Sigmoid colon (tissue), 4 donors: ENCODE data around the gene LRRIQ1.

Source experiments
- EP300 ChIP-seq, 4 donors: sonication (generic); formaldehyde crosslinking; IDR thresholded peaks; one replicate each; pipeline ENCODE4 v1.6.1; 2017; ENCODE audit warnings: antibody characterized with exemption in 4 of 4
- POLR2A ChIP-seq, 2 donors: fragments of 450-650 bp; IDR thresholded peaks; one replicate each; pipeline ENCODE4 v1.6.1; 2016; ENCODE audit warnings: antibody characterized with exemption in 2 of 2, mild to moderate bottlenecking in 2 of 2, moderate library complexity in 2 of 2
- POLR2AphosphoS5 ChIP-seq, 4 donors: sonication (generic); formaldehyde crosslinking; IDR thresholded peaks; one replicate each; pipeline ENCODE4 v1.6.1; 2017; ENCODE audit warnings: antibody characterized with exemption in 4 of 4
- TF ChIP-seq, protein P1 (sequence below), 4 experiments: fragments of 450-650 bp in 3 of 4; fragments of 200-600 bp in 1 of 4; IDR thresholded peaks; one replicate each; pipeline ENCODE4 v1.5.1; 2016 to 2019; ENCODE audit warnings: antibody characterized with exemption in 4 of 4, mild to moderate bottlenecking in 3 of 4, moderate library complexity in 2 of 4

DNA sequence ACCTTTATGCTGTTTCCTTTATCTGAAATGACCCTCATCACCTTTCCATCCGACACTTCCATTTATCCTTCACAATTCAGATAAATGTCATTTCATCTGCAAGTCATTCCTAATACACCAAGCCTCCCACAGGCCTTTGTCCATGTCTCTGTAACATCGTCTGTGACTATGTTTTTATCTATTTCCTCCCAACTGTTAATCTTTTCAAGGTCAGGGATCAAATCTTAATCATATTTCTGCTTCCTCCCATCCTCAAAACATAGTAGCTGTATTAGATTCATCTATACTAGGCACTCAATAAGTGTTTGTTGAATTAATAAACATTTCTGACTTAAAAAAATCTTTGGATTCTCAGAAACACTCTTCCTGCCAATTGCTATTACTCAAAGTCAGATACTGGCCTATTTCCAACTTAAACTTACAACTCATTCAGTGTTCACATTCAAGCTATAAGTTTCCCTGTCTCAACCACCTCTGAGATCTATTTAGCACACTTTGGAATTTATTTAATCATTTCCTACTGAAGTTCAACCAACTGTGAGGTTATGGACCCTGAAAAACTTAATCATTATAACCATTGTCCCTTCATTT lies 143.6 kb downstream of the LRRIQ1 start:
- TF ChIP-seq POLR2AphosphoS5 (IDR thresholded peaks at IDR 0.05) (no peak), POLR2A (IDR thresholded peaks at IDR 0.05) (no peak), EP300 (IDR thresholded peaks at IDR 0.05) (no peak)
- TF ChIP-seq, protein P1, sequence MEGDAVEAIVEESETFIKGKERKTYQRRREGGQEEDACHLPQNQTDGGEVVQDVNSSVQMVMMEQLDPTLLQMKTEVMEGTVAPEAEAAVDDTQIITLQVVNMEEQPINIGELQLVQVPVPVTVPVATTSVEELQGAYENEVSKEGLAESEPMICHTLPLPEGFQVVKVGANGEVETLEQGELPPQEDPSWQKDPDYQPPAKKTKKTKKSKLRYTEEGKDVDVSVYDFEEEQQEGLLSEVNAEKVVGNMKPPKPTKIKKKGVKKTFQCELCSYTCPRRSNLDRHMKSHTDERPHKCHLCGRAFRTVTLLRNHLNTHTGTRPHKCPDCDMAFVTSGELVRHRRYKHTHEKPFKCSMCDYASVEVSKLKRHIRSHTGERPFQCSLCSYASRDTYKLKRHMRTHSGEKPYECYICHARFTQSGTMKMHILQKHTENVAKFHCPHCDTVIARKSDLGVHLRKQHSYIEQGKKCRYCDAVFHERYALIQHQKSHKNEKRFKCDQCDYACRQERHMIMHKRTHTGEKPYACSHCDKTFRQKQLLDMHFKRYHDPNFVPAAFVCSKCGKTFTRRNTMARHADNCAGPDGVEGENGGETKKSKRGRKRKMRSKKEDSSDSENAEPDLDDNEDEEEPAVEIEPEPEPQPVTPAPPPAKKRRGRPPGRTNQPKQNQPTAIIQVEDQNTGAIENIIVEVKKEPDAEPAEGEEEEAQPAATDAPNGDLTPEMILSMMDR (IDR thresholded peaks at IDR 0.05): no peak
